Measurements from ENCODE around the gene NCEH1. TPM values are rescaled to one million over a fixed set of nuclear protein-coding genes. Genes with fewer than 3 reads are reported as not detected.
"Not testable (repeated sequence)": the region's sequence is repeated elsewhere in the genome, so short reads cannot be mapped to it uniquely, and the experiment has no call there.

NCEH1 gene, protein sequence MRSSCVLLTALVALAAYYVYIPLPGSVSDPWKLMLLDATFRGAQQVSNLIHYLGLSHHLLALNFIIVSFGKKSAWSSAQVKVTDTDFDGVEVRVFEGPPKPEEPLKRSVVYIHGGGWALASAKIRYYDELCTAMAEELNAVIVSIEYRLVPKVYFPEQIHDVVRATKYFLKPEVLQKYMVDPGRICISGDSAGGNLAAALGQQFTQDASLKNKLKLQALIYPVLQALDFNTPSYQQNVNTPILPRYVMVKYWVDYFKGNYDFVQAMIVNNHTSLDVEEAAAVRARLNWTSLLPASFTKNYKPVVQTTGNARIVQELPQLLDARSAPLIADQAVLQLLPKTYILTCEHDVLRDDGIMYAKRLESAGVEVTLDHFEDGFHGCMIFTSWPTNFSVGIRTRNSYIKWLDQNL
- polyA plus RNA-seq (2011; rRNA removed) = 14.8 and 17.8 TPM in 2 replicates
- polyA minus RNA-seq (2011; rRNA and poly(A)+ RNA removed) = 15.3 and 19.2 TPM in 2 replicates

DNA sequence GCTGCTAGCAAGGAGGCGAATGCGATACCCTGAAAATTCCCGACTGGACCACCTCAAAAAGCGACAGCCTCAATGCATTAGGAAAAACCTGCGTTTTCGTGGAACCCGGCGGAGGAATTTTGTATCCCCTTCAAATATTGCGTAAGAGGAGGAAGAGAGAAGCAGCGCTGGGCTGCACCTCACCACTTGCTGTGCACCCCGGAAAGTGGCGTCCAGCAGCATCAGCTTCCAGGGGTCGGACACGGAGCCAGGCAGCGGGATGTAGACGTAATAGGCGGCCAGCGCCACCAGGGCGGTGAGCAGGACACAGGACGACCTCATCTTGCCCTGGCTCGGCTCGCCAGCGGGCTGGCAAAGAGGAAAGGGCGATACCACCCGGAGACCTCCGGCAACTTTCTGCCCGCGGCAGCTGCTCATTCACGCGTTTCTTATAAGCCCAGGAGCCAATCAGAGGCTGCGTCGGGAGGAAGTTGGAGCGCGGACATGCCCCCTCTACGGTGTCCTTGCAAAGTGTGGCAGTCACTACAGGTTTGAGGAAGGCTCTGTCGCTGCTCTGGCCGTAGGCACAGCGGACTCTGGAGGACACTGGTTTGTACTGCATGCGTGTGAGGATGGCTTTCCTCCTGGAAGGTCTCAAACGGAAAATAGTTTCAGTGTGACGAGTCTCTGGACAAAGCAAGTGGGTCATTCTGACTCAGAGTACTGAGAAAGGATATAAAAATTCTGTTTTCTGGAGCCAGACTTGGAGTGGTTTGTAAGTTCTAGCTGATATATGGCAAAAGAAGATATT is at the start of gene NCEH1:
TSS of gene NCEH1 (minus strand) at position 404 of the 790 bp plus-strand sequence. CDS start at position 321, 83 bp downstream.
- ChIA-PET CTCF (interaction anchor here (0.6 to 2.4 kb wide), 15 partner anchors 9 to 287 kb away, joined by 3 to 15 read pairs (median 5); partner anchors contain the start of gene ECT2), POLR2A (interaction anchor here (0.6 kb wide), 1 partner anchor 40 kb away, joined by 3 read pairs; the partner anchor contains the start of gene ECT2)
- H3K27me3 ChIP-seq (ENCODE audit: control insufficient read depth, insufficient read depth, low read length) = no peaks in the 10 kb centered on the region

DNA sequence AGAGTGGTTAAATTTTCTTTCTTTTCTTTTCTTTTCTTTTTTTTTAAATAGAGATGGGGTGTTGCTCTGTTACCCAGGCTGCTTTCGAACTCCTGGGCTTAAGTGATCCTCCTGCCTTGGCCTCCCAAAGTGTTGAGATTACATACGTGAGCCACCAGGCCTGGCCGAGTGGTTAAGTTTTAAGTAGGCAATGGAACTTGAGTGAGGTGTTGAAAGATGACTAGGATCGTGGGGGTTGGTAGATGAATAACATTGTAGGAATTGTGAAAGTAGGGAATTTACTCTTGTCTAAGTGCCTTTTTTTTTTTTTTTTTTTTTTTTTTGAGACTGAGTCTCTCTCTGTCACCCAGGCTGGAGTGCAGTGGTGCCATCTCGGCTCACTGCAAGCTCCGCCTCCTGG is 49.5 kb upstream of the NCEH1 start:
- H3K27me3 ChIP-seq (ENCODE audit: control insufficient read depth, insufficient read depth, low read length); POLR2A ChIA-PET; H3K4me3 ChIP-seq (ENCODE audit: low read depth, low read length); DNase-seq (ENCODE audit: low read depth); H3K36me3 ChIP-seq (ENCODE audit: control insufficient read depth, insufficient read depth, low read length); CTCF ChIA-PET: not testable (repeated sequence)

More for the DNA sequence above, at the start of gene NCEH1:
- TF ChIP-seq, protein P1, sequence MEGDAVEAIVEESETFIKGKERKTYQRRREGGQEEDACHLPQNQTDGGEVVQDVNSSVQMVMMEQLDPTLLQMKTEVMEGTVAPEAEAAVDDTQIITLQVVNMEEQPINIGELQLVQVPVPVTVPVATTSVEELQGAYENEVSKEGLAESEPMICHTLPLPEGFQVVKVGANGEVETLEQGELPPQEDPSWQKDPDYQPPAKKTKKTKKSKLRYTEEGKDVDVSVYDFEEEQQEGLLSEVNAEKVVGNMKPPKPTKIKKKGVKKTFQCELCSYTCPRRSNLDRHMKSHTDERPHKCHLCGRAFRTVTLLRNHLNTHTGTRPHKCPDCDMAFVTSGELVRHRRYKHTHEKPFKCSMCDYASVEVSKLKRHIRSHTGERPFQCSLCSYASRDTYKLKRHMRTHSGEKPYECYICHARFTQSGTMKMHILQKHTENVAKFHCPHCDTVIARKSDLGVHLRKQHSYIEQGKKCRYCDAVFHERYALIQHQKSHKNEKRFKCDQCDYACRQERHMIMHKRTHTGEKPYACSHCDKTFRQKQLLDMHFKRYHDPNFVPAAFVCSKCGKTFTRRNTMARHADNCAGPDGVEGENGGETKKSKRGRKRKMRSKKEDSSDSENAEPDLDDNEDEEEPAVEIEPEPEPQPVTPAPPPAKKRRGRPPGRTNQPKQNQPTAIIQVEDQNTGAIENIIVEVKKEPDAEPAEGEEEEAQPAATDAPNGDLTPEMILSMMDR (IDR thresholded peaks at IDR 0.05; ENCODE audit: insufficient read depth, low read depth, low read length) = peak; percentile 82
- DNase-seq (ENCODE audit: low read depth) = peak; percentile 99
- peak within 1 kb of the TSS; percentile 78 for H3K4me3 ChIP-seq (ENCODE audit: low read depth, low read length)
- no peaks in the 10 kb centered on the region for H3K36me3 ChIP-seq (ENCODE audit: control insufficient read depth, insufficient read depth, low read length)

DNA sequence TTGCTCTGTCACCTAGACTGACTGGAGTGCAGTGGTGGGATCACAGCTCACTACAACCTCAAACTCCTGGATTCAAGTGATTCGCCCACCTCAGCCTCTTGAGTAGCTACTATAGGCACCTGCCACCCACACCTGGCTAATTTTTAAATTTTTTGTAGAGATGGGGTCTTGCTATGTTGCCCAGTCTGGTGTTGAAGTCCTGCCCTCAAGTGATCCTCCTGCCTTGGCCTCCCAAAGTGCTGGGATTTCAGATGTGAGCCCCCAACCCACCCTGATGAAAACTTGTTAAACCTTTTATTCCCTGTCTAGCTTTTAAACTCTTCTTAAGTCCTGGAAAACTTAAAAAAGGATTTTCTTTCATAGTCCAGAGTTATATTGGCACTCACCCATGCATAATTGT is 42.3 kb upstream of the NCEH1 start:
- TF ChIP-seq, protein P1 (IDR thresholded peaks at IDR 0.05; ENCODE audit: insufficient read depth, low read depth, low read length) = no peak
- DNase-seq (ENCODE audit: low read depth) = no peak
- CTCF ChIA-PET = interaction anchor here (0.6 to 2.1 kb wide), 4 partner anchors 80 to 718 kb away, joined by 3 to 11 read pairs (median 4); no protein-coding TSS in a partner anchor
- no peak overlapping the region for H3K4me3 ChIP-seq (ENCODE audit: low read depth, low read length)
- H3K36me3 ChIP-seq (ENCODE audit: control insufficient read depth, insufficient read depth, low read length) = no peaks in the 10 kb centered on the region
- H3K27me3 ChIP-seq (ENCODE audit: control insufficient read depth, insufficient read depth, low read length) = no peaks in the 10 kb centered on the region
- POLR2A ChIA-PET = no interaction called here

DNA sequence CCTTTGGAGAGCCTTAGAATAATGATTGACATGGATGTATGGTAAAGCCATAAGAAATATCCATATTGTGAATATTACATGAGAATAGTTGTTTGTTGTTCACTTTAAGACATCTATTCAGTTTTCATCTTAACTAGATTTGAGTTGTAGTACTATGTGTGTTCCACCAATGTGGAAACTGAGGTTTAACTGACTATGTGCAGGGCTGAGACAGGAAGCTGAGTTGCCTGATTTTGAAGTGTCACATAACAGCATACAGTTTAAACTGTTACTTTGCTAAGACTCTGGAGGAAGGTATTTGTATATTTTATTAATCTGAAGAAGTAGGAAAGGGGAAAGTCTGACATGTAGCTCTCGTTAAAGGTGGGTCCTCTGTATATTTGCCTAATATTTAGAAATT is 41.8 kb upstream of the NCEH1 start:
- ChIA-PET CTCF (interaction anchor here (0.6 to 2.1 kb wide), 4 partner anchors 80 to 717 kb away, joined by 3 to 11 read pairs (median 4); no protein-coding TSS in a partner anchor), POLR2A (no interaction called here)
- H3K27me3 ChIP-seq (ENCODE audit: control insufficient read depth, insufficient read depth, low read length) = no peaks in the 10 kb centered on the region
- TF ChIP-seq, protein P1 (IDR thresholded peaks at IDR 0.05; ENCODE audit: insufficient read depth, low read depth, low read length) = no peak
- no peak overlapping the region for H3K4me3 ChIP-seq (ENCODE audit: low read depth, low read length)
- H3K36me3 ChIP-seq (ENCODE audit: control insufficient read depth, insufficient read depth, low read length) = no peaks in the 10 kb centered on the region
- DNase-seq (ENCODE audit: low read depth) = no peak

DNA sequence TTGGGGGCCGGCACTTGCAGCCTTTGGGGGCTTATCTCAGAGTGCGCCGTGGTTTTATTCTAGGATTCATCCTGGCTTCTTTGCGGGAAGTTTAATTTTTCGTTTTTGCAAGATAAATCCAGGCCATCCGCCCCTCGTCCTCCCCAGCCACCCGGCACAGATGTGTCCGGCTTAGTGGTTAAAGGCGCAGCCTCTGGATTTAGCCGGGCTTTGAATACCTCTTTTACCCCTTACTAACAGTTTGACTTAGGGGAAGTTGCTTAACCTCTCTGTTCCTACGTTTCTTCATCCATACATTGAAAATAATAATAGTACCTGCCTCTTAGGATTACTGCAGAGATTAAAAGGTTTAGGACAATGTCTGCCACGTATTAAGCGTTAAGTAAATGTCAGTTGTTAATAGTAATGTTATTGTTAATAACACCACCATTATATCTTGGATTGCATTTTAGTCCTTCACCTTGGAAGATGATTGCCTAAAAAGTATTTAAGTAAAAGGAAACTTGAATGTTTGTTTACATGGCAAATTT is 40.4 kb upstream of the NCEH1 start:
- no peak for DNase-seq (ENCODE audit: low read depth)
- TF ChIP-seq, protein P1 (IDR thresholded peaks at IDR 0.05; ENCODE audit: insufficient read depth, low read depth, low read length) = no peak
- Histone ChIP-seq H3K27me3 (ENCODE audit: control insufficient read depth, insufficient read depth, low read length) (no peaks in the 10 kb centered on the region), H3K4me3 (ENCODE audit: low read depth, low read length) (peak overlapping the region; percentile 78), H3K36me3 (ENCODE audit: control insufficient read depth, insufficient read depth, low read length) (no peaks in the 10 kb centered on the region)
- CTCF ChIA-PET = interaction anchor here (0.8 to 4.0 kb wide), 9 partner anchors 10 to 81 kb away, joined by 3 to 26 read pairs (median 4); partner anchors contain the start of gene NCEH1
- POLR2A ChIA-PET = no interaction called here

Data from BJ (cell line).